Endothelial cell of umbilical vein (primary cell): ENCODE data around the gene ADGRG3. TPM values are rescaled to one million over a fixed set of nuclear protein-coding genes. Genes with fewer than 3 reads are reported as not detected.

Source experiments
- BruUV-seq: library from RNA; stranded (reverse); fragments of 400-500 nt; replicated peaks from 2 replicates; lab custom pipeline; 2021; lab: Mats Ljungman, UMichigan
- CTCF ChIA-PET: fragments of 300-600, 350-600 bp; sonication (Branson Sonifier 250); formaldehyde crosslinking; loops from one replicate; lab custom pipeline; 2021; ENCODE audit warnings: antibody characterized with exemption, inconsistent platforms; lab: Charles Lee
- POLR2A ChIA-PET: fragments of 300-600, 350-600 bp; sonication (Branson Sonifier 250); formaldehyde crosslinking; loops from one replicate; lab custom pipeline; 2021; ENCODE audit warnings: antibody characterized with exemption, inconsistent platforms; lab: Charles Lee
- DNase-seq: peaks from one replicate; pipeline ENCODE4 v3.0.0-alpha.2; 2011; ENCODE audit warnings: low read depth, low spot score
- FAIRE-seq: peaks from 2 replicates; lab custom pipeline; 2011; peaks lifted over from hg19 to GRCh38; lab: Jason Lieb, UNC
- H2AFZ ChIP-seq: 2 replicates; pipeline ENCODE4 v1.6.0; 2012; ENCODE audit warnings: low read depth, low read length, control low read depth, inconsistent platforms
- H3K27ac ChIP-seq: 2 replicates; pipeline ENCODE4 v1.5.1; 2011; ENCODE audit warnings: low read depth, mild to moderate bottlenecking, control low read depth, low read length, moderate library complexity; ENCODE audit not compliant: insufficient read depth
- H3K27me3 ChIP-seq, 2 experiments: 2 replicates each; pipeline versions ENCODE4 v1.6.0 to v1.6.1; 2011; ENCODE audit warnings: low read length in 2 of 2, mixed read lengths in 1 of 2; ENCODE audit not compliant: control insufficient read depth in 2 of 2, insufficient read depth in 2 of 2
- H3K36me3 ChIP-seq, 2 experiments: 2 replicates in 1 of 2; 3 replicates in 1 of 2; pipeline ENCODE4 v1.5.1; 2011; ENCODE audit warnings: low read length in 2 of 2, mild to moderate bottlenecking in 1 of 2, moderate library complexity in 1 of 2; ENCODE audit not compliant: control insufficient read depth in 2 of 2, insufficient read depth in 2 of 2; ENCODE audit errors: extremely low read depth in 1 of 2
- H3K4me1 ChIP-seq: 3 replicates; pipeline ENCODE4 v1.5.1; 2011; ENCODE audit warnings: mild to moderate bottlenecking, low read length; ENCODE audit not compliant: control insufficient read depth, insufficient read depth; ENCODE audit errors: extremely low read depth
- H3K4me2 ChIP-seq: 2 replicates; pipeline ENCODE4 v1.6.1; 2011; ENCODE audit warnings: low read length, control low read depth, mixed read lengths; ENCODE audit not compliant: insufficient read depth
- H3K4me3 ChIP-seq, 3 experiments: fragments of 200-600 bp in 1 of 3; sonication (generic), shearing (Covaris generic) in 1 of 3; replicated peaks in 1 of 3; 2 replicates each; pipeline ENCODE4 v1.5.1; 2011 to 2016; ENCODE audit warnings: control low read depth in 3 of 3, low read length in 3 of 3, mild to moderate bottlenecking in 2 of 3, inconsistent platforms in 1 of 3, low read depth in 1 of 3, moderate library complexity in 1 of 3; ENCODE audit not compliant: insufficient read depth in 1 of 3
- H3K79me2 ChIP-seq: 2 replicates; pipeline ENCODE4 v1.6.0; 2012; ENCODE audit warnings: low read length, inconsistent platforms; ENCODE audit not compliant: control insufficient read depth, insufficient read depth
- H3K9ac ChIP-seq: replicated peaks from 2 replicates; pipeline ENCODE3; 2011; ENCODE audit warnings: low read length, control low read depth; ENCODE audit not compliant: insufficient read depth; ENCODE audit errors: extremely low read depth
- H3K9me1 ChIP-seq: replicated peaks from 3 replicates; pipeline ENCODE4 v1.6.0; 2011; ENCODE audit warnings: mild to moderate bottlenecking, low read length; ENCODE audit not compliant: control insufficient read depth, insufficient read depth; ENCODE audit errors: extremely low read depth
- H3K9me3 ChIP-seq: replicated peaks from 2 replicates; pipeline ENCODE4 v1.5.1; 2012; ENCODE audit warnings: low read length, inconsistent platforms; ENCODE audit not compliant: control insufficient read depth, insufficient read depth
- H4K20me1 ChIP-seq: replicated peaks from 2 replicates; pipeline ENCODE3; 2011; ENCODE audit warnings: mild to moderate bottlenecking, low read length; ENCODE audit not compliant: control insufficient read depth, insufficient read depth; ENCODE audit errors: extremely low read depth
- EZH2 ChIP-seq: IDR thresholded peaks from 2 replicates; pipeline ENCODE4 v1.6.1; 2012; ENCODE audit warnings: borderline replicate concordance, low read depth, mild to moderate bottlenecking, moderate library complexity, low read length, inconsistent platforms; ENCODE audit not compliant: severe bottlenecking
- FOS ChIP-seq: IDR thresholded peaks from 2 replicates; pipeline ENCODE4 v1.6.1; 2011; ENCODE audit warnings: mild to moderate bottlenecking, low read length, moderate library complexity, borderline replicate concordance; ENCODE audit not compliant: insufficient read depth
- GATA2 ChIP-seq: IDR thresholded peaks from 2 replicates; pipeline ENCODE4 v1.7.0; 2011; ENCODE audit warnings: low read depth, mild to moderate bottlenecking, moderate library complexity, mixed read lengths, low read length; ENCODE audit not compliant: insufficient read length, insufficient read depth
- JUN ChIP-seq: IDR thresholded peaks from 2 replicates; pipeline ENCODE4 v1.6.1; 2011; ENCODE audit warnings: borderline replicate concordance, low read depth; ENCODE audit not compliant: insufficient read length, insufficient read depth
- MAX ChIP-seq: IDR thresholded peaks from 2 replicates; pipeline ENCODE4 v1.6.1; 2011; ENCODE audit not compliant: insufficient read depth, insufficient read length
- MYC ChIP-seq: IDR thresholded peaks from one replicate; pipeline ENCODE4 v1.6.1; 2011; ENCODE audit warnings: mild to moderate bottlenecking, low read depth, low read length
- POLR2A ChIP-seq: IDR thresholded peaks from 2 replicates; pipeline ENCODE4 v1.6.1; 2012; ENCODE audit warnings: low read depth, mild to moderate bottlenecking, control low read depth, low read length
- POLR2AphosphoS5 ChIP-seq: IDR thresholded peaks from 2 replicates; pipeline ENCODE4 v1.6.1; 2012; ENCODE audit warnings: low read depth, mild to moderate bottlenecking, control low read depth, low read length, moderate library complexity; ENCODE audit not compliant: insufficient read depth
- dilution Hi-C: fragments of 300-500 bp; cut with MboI; formaldehyde crosslinking; loops from one replicate; pipeline ENCODE4 v1.15.0; 2019; ENCODE audit warnings: low sequenced_read_pairs; ENCODE audit not compliant: extremely low pct_ligation_motif_present
- intact Hi-C: fragments of 100-400 bp; cut with micrococcal nuclease; formaldehyde crosslinking; loops from one replicate; pipeline ENCODE4 v1.10.0; 2022
- polyA plus RNA-seq, 4 experiments: library from polyadenylated mRNA; depleted of rRNA in 3 of 4; stranded (reverse) in 3 of 4; unstranded in 1 of 4; fragments of >200 nt; gene quantifications; 2 replicates each; pipeline versions ENCODE4 v1.2.1 to v1.2.3, GENCODE V29; 2011 to 2012; ENCODE audit warnings: missing spikeins in 1 of 4
- total RNA-seq: library from RNA; stranded (reverse); gene quantifications from 2 replicates; pipeline ENCODE4 v1.2.3, GENCODE V29; 2021
- TF ChIP-seq, protein P1 (sequence below), 2 donors: IDR thresholded peaks; 1 replicate in 1 of 2; 2 replicates in 1 of 2; pipeline ENCODE4 v1.5.1; 2011; ENCODE audit warnings: low read length in 2 of 2, mild to moderate bottlenecking in 2 of 2, moderate library complexity in 2 of 2, control low read depth in 1 of 2, inconsistent platforms in 1 of 2, low read depth in 1 of 2; ENCODE audit not compliant: insufficient read depth in 1 of 2; ENCODE audit errors: extremely low read depth in 1 of 2

Gene ADGRG3
- total and polyA plus RNA-seq, 2 donors (not counting 3 experiments of a cell fraction or from before 2014, with no cell fraction given) = not detected

- ChIA-PET CTCF (no interaction called here), POLR2A (no interaction called here)
- Histone ChIP-seq H3K27ac (no peak overlapping the region), H3K4me2 (no peak overlapping the region), H3K4me3 (no peak overlapping the region), H3K9me1 (no peaks in the 10 kb centered on the region), H3K79me2 (no peaks in the 10 kb centered on the region), H3K9me3 (no peaks in the 10 kb centered on the region), H3K27me3 (peaks cover 13 to 14% of the 10 kb centered on the region in 2 experiments), H4K20me1 (no peaks in the 10 kb centered on the region), H3K9ac (no peak overlapping the region), H3K4me1 (no peaks in the 10 kb centered on the region), H3K36me3 (no peaks in the 10 kb centered on the region), H2AFZ (no peak overlapping the region)
- dilution Hi-C loops (no loop called here), intact Hi-C loops (no loop called here)
- TF ChIP-seq, protein P1, sequence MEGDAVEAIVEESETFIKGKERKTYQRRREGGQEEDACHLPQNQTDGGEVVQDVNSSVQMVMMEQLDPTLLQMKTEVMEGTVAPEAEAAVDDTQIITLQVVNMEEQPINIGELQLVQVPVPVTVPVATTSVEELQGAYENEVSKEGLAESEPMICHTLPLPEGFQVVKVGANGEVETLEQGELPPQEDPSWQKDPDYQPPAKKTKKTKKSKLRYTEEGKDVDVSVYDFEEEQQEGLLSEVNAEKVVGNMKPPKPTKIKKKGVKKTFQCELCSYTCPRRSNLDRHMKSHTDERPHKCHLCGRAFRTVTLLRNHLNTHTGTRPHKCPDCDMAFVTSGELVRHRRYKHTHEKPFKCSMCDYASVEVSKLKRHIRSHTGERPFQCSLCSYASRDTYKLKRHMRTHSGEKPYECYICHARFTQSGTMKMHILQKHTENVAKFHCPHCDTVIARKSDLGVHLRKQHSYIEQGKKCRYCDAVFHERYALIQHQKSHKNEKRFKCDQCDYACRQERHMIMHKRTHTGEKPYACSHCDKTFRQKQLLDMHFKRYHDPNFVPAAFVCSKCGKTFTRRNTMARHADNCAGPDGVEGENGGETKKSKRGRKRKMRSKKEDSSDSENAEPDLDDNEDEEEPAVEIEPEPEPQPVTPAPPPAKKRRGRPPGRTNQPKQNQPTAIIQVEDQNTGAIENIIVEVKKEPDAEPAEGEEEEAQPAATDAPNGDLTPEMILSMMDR (IDR thresholded peaks at IDR 0.05; ENCODE audit: extremely low read depth in 1 of 2, insufficient read depth in 1 of 2, low read depth in 1 of 2, low read length in 2 of 2) = no peak
- TF ChIP-seq POLR2AphosphoS5 (no peak), MYC (no peak), MAX (no peak), GATA2 (no peak), FOS (no peak), POLR2A (no peak), EZH2 (no peak), JUN (no peak)
- BruUV-seq = no TSS peak
- DNase-seq (no peak), FAIRE-seq (no peak)
Observed at GRCh38 chr16:57669476-57670162, 1.5 kb downstream of the ADGRG3 start.
